ENCODE results near the gene LRRC42.
"Not testable (repeated sequence)": the region's sequence is repeated elsewhere in the genome, so short reads cannot be mapped to it uniquely, and the experiment has no call there.

Gene LRRC42

GRCh38 chr1:53967409-53968124, 21.4 kb downstream of the LRRC42 start:
- DNase-seq (ENCODE audit: low read depth), result no peak

- DNase-seq (ENCODE audit: low read depth), result no peak
These were observed 22.0 kb downstream of the LRRC42 start for GRCh38 chr1:53968125-53968513.

GRCh38 chr1:53969323-53969722, 23.2 kb downstream of the LRRC42 start:
- DNase-seq (ENCODE audit: low read depth), result not testable (repeated sequence)

GRCh38 chr1:53971718-53972117, 25.6 kb downstream of the LRRC42 start:
- no peak for DNase-seq (ENCODE audit: low read depth)

GRCh38 chr1:53975861-53976260, 29.7 kb downstream of the LRRC42 start:
- no peak for DNase-seq (ENCODE audit: low read depth)

- DNase-seq (ENCODE audit: low read depth), result no peak
These were observed 33.7 kb downstream of the LRRC42 start for GRCh38 chr1:53979712-53980450.

GRCh38 chr1:53981220-53981619, 35.1 kb downstream of the LRRC42 start:
- no peak for DNase-seq (ENCODE audit: low read depth)

GRCh38 chr1:53982034-53982762, 36.0 kb downstream of the LRRC42 start:
- DNase-seq (ENCODE audit: low read depth), result no peak

GRCh38 chr1:53982763-53983104, 36.6 kb downstream of the LRRC42 start:
- DNase-seq (ENCODE audit: low read depth), result no peak

- no peak for DNase-seq (ENCODE audit: low read depth)
These were observed 38.6 kb downstream of the LRRC42 start for GRCh38 chr1:53984726-53985125.

GRCh38 chr1:53986458-53986857, 40.3 kb downstream of the LRRC42 start:
- no peak for DNase-seq (ENCODE audit: low read depth)

- DNase-seq (ENCODE audit: low read depth), result no peak
These were observed 41.7 kb downstream of the LRRC42 start for GRCh38 chr1:53987880-53988279.

GRCh38 chr1:53992085-53992874, 46.1 kb downstream of the LRRC42 start:
- no peak for DNase-seq (ENCODE audit: low read depth)

- not testable (repeated sequence) for DNase-seq (ENCODE audit: low read depth)
These were observed 48.4 kb downstream of the LRRC42 start for GRCh38 chr1:53994516-53994915.

GRCh38 chr1:53995683-53996082, 49.5 kb downstream of the LRRC42 start:
- no peak for DNase-seq (ENCODE audit: low read depth)

- DNase-seq (ENCODE audit: low read depth), result no peak
These were observed 52.1 kb downstream of the LRRC42 start for GRCh38 chr1:53998223-53998622.

- no peak for DNase-seq (ENCODE audit: low read depth)
These were observed 53.8 kb downstream of the LRRC42 start for GRCh38 chr1:53999920-54000319.

- no peak for DNase-seq (ENCODE audit: low read depth)
These were observed 55.4 kb downstream of the LRRC42 start for GRCh38 chr1:54001591-54001990.

- DNase-seq (ENCODE audit: low read depth), result no peak
These were observed 56.5 kb downstream of the LRRC42 start for GRCh38 chr1:54002544-54003248.

- DNase-seq (ENCODE audit: low read depth), result no peak
These were observed 57.1 kb downstream of the LRRC42 start for GRCh38 chr1:54003249-54003646.

GRCh38 chr1:54003750-54004480, 57.8 kb downstream of the LRRC42 start:
- DNase-seq (ENCODE audit: low read depth), result not testable (repeated sequence)

All from activated gamma-delta T cell treated with anti-CD3 and anti-CD28 coated beads, Interleukin-2, amount 50 U/mL, for 16 hours (primary cell).